ENCODE results near the gene LDB2.

GRCh38 chr4:16713696-16714095 is 184.7 kb downstream of the LDB2 start:
- TF ChIP-seq HMGXB4 (CRISPR knock-in tag; IDR thresholded peaks at IDR 0.05; ENCODE audit: borderline replicate concordance) (no peak), ZFP36 (IDR thresholded peaks at IDR 0.05; ENCODE audit: borderline replicate concordance, partially characterized antibody) (no peak), PHF8 (IDR thresholded peaks at IDR 0.05; ENCODE audit: borderline replicate concordance, low read depth) (no peak), CTCF (IDR thresholded peaks at IDR 0.05) (no peak), RCOR1 (IDR thresholded peaks at IDR 0.05; ENCODE audit: low read depth, low read length) (no peak), SMC3 (IDR thresholded peaks at IDR 0.05) (no peak), USF2 (IDR thresholded peaks at IDR 0.05) (no peak), CHD2 (IDR thresholded peaks at IDR 0.05; ENCODE audit: low read length, partially characterized antibody) (no peak), RFX5 (IDR thresholded peaks at IDR 0.05) (no peak), E2F6 (IDR thresholded peaks at IDR 0.05; ENCODE audit: borderline replicate concordance, low read depth) (no peak), FOSL2 (IDR thresholded peaks at IDR 0.05) (no peak), FOSL2 (CRISPR knock-in tag; IDR thresholded peaks at IDR 0.05) (no peak), JUN (IDR thresholded peaks at IDR 0.05) (no peak), HEYL (CRISPR knock-in tag; IDR thresholded peaks at IDR 0.05) (no peak), CEBPB (IDR thresholded peaks at IDR 0.05) (no peak)

All from A549 (cell line).